Fibroblast of peridontal ligament (primary cell): ENCODE data around the gene SORCS3.

Experiments used
- DNase-seq: peaks from one replicate; pipeline ENCODE4 v3.0.0-alpha.2; 2010; ENCODE audit errors: extremely low read depth

Gene SORCS3

DNA sequence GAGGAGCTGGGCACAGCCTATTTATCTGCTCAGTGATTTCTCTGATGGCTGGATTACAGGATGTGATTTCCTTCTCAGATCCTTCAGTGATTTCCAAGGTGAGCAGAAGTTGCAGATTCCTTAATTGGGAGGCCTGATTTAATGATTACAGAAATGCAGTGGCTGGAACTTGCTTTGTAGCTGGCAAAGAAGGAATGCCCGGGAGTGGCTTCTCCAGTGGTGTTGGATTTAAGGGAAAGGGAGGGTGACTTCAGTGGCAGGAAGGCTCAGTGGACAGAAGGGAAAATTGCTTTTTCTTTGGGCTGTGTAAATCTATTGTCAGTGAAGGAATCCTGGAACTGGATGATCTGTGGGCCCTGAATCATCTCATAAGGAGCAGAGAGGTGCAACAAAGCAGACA lies 5.1 kb downstream of the SORCS3 start:
- DNase-seq = no peak

- no peak for DNase-seq
These were observed 7.3 kb downstream of the SORCS3 start for GRCh38 chr10:104648421-104648820.

DNA sequence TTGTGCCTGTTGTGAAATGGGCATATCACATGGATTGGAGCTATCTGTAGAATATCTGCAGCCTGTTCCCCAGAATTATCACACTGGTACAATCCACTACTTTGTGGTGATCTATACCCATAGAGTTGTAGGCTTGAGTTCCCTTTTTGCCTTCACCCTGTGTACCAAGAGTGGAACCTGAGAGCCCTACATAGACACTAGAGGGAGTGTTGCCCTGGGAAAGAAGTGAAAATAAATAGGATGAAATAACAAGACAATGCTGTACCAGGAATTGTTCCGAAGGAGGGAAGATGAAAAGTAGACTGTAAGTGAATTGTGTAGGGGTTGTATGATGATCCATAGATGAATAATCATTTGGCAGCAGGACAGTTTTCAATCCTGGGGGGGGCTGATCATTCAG lies 9.0 kb downstream of the SORCS3 start:
- DNase-seq = no peak

DNA sequence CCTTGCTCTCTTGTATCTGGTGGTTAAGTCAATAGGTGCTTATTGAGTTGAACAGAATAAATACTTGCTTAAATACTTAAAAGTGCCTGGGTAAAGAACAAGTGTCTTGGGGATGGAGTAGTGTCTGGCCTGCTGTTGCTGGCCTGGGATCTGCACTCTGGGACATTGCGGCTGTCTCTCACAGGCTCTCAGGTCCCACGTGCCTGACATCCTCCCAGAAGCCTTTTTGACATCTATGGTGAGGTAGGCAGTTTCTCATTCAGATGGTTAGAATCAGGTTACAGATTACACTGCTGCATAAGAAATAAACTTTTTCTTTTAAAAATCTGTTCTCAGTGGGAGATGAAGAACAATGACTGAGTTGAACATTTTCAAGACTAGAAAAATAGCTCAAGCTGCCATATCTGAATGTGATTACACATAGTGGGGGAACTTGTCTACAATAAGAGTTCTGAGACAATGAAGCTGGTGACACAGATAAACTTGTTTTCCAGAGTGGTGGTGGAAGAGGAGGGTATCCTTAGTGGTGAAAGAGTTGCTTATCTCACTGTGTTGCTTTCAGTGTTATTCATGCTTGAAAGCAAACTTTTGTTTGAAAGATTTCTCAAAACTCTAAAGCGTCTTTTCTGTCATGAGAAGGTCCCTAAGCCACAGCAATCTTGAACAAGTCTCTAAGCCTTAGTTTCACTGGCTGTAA lies 9.7 kb downstream of the SORCS3 start:
- no peak for DNase-seq

DNA sequence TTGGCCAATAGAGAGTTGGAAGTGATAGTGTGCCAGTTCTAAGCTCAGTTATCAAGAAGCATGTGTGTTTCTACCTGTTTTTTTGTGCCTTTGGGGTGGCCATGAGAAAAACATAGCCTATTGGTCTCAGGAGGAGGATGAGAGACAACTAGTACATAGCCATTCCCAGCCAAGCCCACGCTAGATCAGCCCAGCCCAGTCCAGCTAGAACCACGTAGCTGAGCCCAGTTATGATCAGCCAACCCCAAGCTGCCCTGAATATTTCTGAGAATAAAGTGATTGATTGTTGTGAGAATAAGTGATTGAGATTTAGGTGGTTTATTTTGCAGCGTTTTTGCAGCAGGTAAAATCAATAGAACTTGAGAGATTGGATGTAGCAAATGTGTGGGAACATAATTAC lies 15.9 kb downstream of the SORCS3 start:
- no peak for DNase-seq

- DNase-seq = no peak
These were observed 16.4 kb downstream of the SORCS3 start for GRCh38 chr10:104657457-104657856.

DNA sequence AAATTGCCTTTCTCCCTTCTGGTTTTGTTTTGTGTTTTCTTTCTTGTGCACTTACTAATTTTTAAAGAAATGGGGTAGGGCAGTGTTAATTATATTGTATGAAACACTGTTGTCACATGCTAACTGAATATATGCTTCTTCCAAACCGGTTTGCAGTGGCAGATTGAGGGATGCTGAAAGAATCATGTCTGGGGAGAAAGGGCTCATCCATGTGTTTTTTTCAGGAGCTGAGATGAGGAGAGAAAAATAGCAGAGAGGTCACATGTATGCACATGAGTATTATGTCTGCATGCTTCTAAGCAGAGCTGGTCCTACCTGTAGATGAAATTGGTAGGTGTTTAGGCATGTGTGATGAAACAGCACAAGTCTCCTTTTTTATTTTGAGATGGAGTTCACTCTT lies 17.0 kb downstream of the SORCS3 start:
- DNase-seq = no peak

DNA sequence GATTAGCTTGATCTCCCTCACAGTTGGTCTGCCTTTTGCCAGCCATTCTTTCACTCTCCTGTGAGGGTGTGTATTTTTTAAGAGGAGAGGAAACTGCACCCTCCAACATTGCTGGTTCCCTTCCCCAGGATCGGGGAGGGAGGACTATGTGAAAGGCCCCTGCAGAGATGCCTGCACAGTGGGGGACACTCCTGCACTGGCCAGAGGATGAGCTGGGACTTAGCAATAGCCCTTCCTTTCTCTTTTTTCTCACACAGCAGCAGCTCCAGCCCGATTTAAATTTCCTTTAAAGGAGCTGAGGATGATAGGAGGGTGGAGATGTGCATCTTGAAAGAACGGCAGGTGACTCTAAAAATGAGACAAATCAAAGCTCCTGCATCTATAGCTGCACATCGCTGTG lies 18.7 kb downstream of the SORCS3 start:
- DNase-seq = no peak

- DNase-seq = no peak
These were observed 22.0 kb downstream of the SORCS3 start for GRCh38 chr10:104663076-104663475.

- no peak for DNase-seq
These were observed 22.5 kb downstream of the SORCS3 start for GRCh38 chr10:104663563-104663962.

DNA sequence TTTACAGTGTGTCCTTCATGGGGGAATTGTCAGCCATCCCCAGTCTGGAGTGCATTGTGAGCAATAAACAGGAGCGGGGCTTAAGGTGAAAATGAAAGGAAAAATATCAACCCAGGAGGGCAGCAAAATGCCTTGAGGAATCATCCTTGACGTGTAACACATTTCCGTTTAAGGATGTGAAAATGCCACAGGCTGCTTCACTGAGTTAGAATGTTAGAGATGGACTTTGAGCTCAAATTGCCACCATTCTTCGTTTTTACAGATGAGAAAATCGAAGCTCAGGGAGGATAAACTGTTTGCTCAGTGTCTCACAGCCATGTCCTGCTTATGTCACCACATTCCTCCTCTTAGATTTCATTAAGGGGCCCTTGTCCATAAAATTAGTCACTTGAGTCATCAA lies 23.1 kb downstream of the SORCS3 start:
- DNase-seq = no peak

- DNase-seq = no peak
These were observed 24.1 kb downstream of the SORCS3 start for GRCh38 chr10:104665174-104665573.

- no peak for DNase-seq
These were observed 25.0 kb downstream of the SORCS3 start for GRCh38 chr10:104666106-104666505.

- DNase-seq = no peak
These were observed 35.8 kb downstream of the SORCS3 start for GRCh38 chr10:104676874-104677273.

DNA sequence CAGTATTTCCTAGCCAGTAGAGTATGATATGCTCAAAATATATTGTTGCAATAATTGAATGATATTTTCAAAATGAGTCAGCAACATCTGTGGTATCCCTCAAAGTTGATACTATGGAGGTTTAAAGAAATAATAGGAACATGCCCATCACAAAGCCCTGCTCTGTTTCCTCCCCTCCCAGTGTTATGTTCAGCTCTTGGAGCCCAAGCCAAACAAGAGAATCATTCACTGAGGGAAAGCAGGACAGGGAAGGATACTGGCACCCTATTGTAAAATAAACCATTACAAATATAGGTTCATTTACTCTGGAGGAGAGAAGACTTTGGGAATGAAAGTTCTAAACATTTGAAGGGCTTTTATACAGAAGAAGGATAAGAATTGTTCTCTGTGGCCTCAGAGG lies 37.6 kb downstream of the SORCS3 start:
- DNase-seq = no peak

DNA sequence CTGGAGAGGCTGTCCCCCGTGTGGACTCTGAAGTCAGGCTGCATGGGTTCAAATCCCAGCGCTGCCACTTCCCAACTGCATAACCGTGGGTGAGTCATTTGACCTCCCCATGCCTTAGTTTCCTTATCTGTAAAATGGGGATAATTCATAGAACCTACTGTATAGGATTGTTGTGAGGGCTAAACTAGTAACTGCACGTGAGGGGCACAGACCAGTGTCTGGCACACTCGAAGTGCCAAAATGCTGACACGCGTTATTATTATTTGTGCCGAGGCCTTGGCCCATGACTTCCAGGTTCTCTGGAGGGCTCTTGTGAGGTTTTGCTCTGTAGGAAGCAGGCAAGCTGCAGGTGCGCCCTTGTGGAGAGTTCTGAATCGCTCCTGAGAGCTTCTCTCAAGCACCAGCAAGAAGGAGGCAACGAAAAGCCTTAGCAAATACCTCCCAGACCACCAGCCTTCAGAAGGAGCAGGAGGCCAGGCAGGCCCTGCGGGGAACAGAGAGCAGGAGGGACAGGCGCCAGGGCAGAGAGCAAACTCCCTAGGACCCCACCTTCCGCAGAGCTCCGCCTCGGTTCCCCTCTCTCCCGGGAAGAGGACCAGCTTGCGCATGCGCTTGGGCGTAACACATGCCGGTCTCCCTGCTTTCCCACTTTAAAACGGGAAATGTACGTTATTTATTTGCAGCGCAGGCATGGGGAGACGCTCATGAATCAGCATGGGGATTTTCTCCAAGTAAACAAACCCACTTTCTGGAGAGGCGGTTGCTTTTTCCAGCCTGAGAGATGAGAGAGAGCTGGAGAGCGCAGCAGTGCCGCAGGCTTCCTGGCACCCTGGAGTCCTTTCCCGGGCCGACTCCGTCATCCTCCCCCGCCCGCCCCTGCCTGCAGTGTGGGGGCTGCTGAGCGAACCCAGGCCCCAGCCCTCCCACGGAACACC lies 39.6 kb downstream of the SORCS3 start:
- no peak for DNase-seq

DNA sequence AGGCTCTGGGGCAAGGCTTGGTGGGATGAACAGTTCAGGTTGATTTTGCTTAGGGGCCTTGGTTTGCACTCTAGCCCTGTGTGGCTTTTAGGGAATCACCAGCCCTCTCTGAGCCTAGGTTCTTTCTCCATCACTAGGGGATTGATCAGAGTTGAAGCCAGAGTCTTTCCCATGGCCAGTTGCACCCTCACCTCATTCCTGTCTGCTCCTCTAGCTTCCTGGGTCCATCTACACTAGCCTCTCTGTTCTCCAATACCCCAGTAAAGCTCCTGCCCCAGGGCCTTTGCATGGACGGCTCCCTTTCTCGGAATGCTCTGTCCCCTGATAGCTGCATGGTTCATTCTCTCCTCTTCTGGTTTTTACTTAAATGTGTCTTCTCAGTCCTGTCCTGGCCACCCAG lies 40.4 kb downstream of the SORCS3 start:
- no peak for DNase-seq

GRCh38 chr10:104683567-104683966 lies 42.5 kb downstream of the SORCS3 start:
- DNase-seq = no peak

GRCh38 chr10:104686829-104687228 lies 45.7 kb downstream of the SORCS3 start:
- DNase-seq = no peak

DNA sequence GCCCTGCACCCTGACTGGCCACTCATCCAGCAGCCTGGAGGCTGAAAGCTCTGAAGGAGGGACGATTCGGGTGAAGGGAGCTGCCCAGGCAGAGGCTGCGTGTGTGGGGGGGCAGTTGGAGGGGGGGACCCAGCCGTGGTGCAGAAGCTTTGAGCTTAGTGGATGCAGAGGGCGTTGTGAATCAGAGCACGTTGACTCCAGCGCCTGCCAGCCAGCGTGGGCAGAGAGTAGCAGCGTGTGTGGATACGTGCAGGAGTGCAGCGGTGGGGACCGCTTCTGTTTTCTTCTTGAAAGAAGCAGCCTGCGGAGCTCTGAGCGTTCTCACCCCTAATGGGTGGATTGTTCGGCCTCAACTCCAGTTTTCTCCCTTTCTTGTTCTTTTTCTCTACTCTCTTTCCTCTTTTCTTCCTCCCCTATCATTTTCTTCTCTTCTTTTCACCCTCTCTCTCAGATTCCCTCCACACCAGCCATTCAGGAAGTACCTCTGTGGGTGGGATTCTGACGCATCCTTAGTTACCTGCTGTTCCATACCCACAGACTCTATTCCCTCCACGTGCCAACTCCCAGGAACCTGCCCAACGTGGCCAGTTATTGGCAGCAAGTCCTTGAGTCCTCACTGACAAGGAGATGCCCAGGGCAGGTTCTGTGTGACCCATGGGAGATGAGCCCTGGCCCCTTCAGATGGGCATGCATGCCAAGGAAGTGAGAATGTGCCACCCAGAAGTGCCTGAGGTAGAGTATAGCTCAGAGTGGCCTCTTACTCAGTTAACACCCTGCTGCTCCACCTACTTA lies 47.4 kb downstream of the SORCS3 start:
- DNase-seq = no peak

- DNase-seq = no peak
These were observed 48.0 kb downstream of the SORCS3 start for GRCh38 chr10:104689105-104689504.

DNA sequence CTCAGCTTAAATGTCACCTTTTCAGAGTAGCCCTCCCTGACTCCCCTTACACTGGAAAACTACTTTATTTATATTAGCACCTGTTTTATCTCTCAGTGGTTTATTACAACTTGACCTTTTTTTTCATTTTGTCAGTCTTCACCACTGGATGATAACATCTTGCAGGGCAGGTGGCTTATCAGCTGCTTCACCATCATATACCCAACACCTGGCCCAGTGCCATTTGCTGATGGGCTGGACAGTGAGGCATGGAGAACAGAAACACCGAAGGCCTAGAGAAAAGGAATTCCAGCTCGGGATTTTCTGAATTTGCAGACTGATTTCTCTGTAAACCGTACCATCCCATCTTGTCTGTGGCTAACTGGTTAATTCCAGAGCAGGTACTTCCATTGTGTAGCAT lies 48.5 kb downstream of the SORCS3 start:
- DNase-seq = no peak
